ENCODE measurements around the gene NOS2.

Gene NOS2

GRCh38 chr17:27776882-27777624, 23.3 kb downstream of the NOS2 start:
- in situ Hi-C loops (cut with MboI; ENCODE audit: low sequenced_read_pairs, unreplicated experiment), result loop anchor here (25.0 kb wide), 1 partner anchor 485 kb away; no protein-coding TSS in a partner anchor
- TF ChIP-seq, protein P1, sequence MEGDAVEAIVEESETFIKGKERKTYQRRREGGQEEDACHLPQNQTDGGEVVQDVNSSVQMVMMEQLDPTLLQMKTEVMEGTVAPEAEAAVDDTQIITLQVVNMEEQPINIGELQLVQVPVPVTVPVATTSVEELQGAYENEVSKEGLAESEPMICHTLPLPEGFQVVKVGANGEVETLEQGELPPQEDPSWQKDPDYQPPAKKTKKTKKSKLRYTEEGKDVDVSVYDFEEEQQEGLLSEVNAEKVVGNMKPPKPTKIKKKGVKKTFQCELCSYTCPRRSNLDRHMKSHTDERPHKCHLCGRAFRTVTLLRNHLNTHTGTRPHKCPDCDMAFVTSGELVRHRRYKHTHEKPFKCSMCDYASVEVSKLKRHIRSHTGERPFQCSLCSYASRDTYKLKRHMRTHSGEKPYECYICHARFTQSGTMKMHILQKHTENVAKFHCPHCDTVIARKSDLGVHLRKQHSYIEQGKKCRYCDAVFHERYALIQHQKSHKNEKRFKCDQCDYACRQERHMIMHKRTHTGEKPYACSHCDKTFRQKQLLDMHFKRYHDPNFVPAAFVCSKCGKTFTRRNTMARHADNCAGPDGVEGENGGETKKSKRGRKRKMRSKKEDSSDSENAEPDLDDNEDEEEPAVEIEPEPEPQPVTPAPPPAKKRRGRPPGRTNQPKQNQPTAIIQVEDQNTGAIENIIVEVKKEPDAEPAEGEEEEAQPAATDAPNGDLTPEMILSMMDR (IDR thresholded peaks at IDR 0.05; ENCODE audit: borderline replicate concordance, control extremely low read depth, extremely low read depth, insufficient read depth, missing control alignments), result no peak
- DNase-seq (ENCODE audit: low spot score), result no peak

DNA sequence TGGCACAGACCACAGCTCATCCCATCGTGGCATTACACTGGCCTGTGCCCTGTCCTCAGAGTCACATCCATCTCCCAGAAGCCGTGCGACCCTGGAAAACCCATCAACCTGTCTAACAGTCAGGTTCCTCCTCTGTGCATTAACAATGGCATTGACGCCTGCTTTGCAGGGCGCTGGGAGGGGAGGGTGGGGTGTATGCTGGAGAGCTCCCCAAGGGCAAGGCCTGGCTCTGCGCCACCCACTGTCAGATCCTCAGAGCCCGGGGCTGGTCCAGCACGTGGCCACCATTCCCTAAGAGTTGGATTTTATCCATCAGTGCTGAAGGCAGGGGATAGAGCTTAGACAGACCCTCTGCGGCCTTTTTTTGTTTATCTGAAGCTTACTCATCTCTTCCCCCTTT, 28.7 kb downstream of the NOS2 start:
- in situ Hi-C loops (cut with MboI; ENCODE audit: low sequenced_read_pairs, unreplicated experiment), result no loop called here
- TF ChIP-seq, protein P1 (IDR thresholded peaks at IDR 0.05; ENCODE audit: borderline replicate concordance, control extremely low read depth, extremely low read depth, insufficient read depth, missing control alignments), result no peak
- no peak for DNase-seq (ENCODE audit: low spot score)

DNA sequence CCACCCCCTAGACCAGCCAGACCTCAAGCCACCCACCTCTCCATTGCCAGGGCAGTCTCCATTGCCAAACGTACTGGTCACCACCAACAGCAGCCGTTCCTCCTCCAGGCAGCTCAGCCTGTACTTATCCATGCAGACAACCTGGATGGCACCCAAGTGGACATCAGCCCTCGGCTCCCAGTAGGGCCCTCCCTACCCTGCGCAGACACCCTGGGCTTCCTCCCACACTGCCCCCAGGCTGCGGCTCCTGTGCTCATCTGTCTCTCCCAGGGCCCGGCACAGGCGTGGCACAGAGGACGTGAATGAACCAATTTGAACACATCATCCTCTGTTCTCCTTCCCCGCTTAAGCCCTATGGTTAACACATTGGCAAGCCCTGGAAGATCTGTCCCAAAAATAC, 29.5 kb downstream of the NOS2 start:
- in situ Hi-C loops (cut with MboI; ENCODE audit: low sequenced_read_pairs, unreplicated experiment), result no loop called here
- TF ChIP-seq, protein P1 (IDR thresholded peaks at IDR 0.05; ENCODE audit: borderline replicate concordance, control extremely low read depth, extremely low read depth, insufficient read depth, missing control alignments), result no peak
- DNase-seq (ENCODE audit: low spot score), result no peak

DNA sequence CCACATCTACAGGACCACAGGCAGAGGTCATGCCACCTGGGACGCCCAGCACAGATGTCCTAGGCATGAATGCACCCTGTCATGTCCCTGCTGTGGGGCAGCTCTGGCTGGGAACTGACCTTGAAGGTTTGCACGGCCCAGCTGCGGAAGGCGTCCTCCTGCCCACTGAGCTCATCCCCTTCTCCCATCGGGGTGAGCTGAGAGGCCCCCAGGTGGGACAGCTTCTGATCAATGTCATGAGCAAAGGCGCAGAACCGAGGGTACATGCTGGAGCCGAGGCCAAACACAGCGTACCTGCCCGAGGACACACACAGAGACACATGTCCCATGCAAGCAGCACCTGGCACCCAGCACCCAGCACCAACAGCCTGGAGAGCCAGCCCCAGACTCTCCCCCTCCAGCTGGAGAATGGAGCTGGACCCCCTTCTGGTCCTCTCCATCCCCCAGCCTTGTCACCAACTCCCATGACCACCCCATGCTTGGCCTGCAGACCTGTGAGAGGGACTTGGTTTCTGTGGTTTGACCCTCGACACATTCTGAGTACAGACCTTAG, 31.4 kb downstream of the NOS2 start:
- no peak for DNase-seq (ENCODE audit: low spot score)
- in situ Hi-C loops (cut with MboI; ENCODE audit: low sequenced_read_pairs, unreplicated experiment), result loop anchor here (10.0 kb wide), 1 partner anchor 116 kb away; no protein-coding TSS in a partner anchor
- TF ChIP-seq, protein P1 (IDR thresholded peaks at IDR 0.05; ENCODE audit: borderline replicate concordance, control extremely low read depth, extremely low read depth, insufficient read depth, missing control alignments), result no peak

DNA sequence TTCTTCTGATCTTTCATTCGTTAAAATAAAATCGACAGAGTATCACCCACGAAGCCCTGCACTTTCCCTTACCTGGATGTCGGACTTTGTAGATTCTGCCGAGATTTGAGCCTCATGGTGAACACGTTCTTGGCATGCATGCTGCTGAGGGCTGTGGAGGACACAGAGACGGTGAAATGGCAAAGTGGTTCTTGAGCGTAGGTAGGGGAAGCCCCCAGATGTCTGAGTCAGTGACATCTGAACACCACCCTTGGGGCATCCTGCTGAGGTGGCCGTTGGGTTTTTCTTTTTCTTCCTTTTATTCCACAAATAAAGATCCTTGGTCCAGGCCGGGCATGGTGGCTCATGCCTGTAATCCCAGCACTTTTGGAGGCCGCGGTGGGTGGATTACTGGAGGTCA, 33.9 kb downstream of the NOS2 start:
- no peak for DNase-seq (ENCODE audit: low spot score)
- TF ChIP-seq, protein P1 (IDR thresholded peaks at IDR 0.05; ENCODE audit: borderline replicate concordance, control extremely low read depth, extremely low read depth, insufficient read depth, missing control alignments), result no peak
- in situ Hi-C loops (cut with MboI; ENCODE audit: low sequenced_read_pairs, unreplicated experiment), result loop anchor here (10.0 kb wide), 1 partner anchor 118 kb away; no protein-coding TSS in a partner anchor

GRCh38 chr17:27765353-27765752, 35.0 kb downstream of the NOS2 start:
- no peak for DNase-seq (ENCODE audit: low spot score)
- TF ChIP-seq, protein P1 (IDR thresholded peaks at IDR 0.05; ENCODE audit: borderline replicate concordance, control extremely low read depth, extremely low read depth, insufficient read depth, missing control alignments), result no peak
- in situ Hi-C loops (cut with MboI; ENCODE audit: low sequenced_read_pairs, unreplicated experiment), result loop anchor here (10.0 kb wide), 1 partner anchor 119 kb away; no protein-coding TSS in a partner anchor
